ENCODE data around the gene ZER1. TPM values are rescaled to one million over a fixed set of nuclear protein-coding genes. Genes with fewer than 3 reads are reported as not detected.

ZER1 gene
- polyA plus RNA-seq, 3 donors, result 16.1 to 25.6 (median 18.0) TPM

DNA sequence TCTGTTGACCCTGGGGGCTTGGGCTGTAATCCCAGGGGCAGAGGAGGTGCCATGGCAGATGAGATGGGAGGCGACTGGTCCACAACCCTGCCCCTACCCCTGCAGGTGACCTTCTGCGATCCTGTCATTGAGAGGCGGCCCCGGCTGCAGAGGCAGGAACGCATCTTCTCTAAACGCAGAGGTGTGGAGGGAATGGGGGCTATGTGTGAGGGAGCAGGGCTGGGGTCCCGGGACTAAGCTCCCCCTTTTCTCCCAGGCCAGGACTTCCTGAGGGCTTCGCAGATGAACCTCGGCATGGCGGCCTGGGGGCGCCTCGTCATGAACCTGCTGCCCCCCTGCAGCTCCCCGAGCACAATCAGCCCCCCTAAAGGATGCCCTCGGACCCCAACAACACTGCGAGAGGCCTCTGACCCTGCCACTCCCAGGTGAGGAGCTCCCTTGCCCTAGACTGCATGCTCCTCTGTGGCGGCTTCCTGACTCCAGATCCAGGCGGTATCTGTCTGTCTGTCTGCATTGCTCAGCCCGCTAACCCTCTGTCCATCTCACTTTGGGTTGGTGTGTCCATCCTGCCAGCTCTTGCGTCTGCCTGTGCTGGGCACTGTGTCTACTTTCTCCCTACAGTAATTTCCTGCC, 57.7 kb downstream of the ZER1 start:
- H3K79me2 ChIP-seq (ENCODE audit: insufficient read depth, low read length), result no peaks in the 10 kb centered on the region
- H3K9ac ChIP-seq (ENCODE audit: insufficient read depth, low read length, poor library complexity, severe bottlenecking), result no peak overlapping the region
- peaks cover 0 to 1% (median 0%) of the 10 kb centered on the region in 3 donors for H3K27me3 Mint-ChIP-seq (ENCODE audit: low read depth in 3 of 3)
- no peaks in the 10 kb centered on the region for H3K36me3 ChIP-seq (replicated peaks in 1 of 2; ENCODE audit: control insufficient read depth in 1 of 2, insufficient read depth in 2 of 2, low read length in 2 of 2)
- no peaks in the 10 kb centered on the region for H3K27me3 ChIP-seq (ENCODE audit: control insufficient read depth in 2 of 2, insufficient read depth in 2 of 2, low read length in 2 of 2)
- TF ChIP-seq CTCF (IDR thresholded peaks at IDR 0.05), result no peak
- H3K4me1 Mint-ChIP-seq, result no peaks in the 10 kb centered on the region
- H3K4me3 ChIP-seq (replicated peaks in 1 of 3; ENCODE audit: low read depth in 2 of 3, low read length in 3 of 3), result no peak overlapping the region
- H3K4me2 ChIP-seq (replicated peaks; ENCODE audit: extremely low read depth, low read length, poor library complexity, severe bottlenecking), result no peak overlapping the region
- no peaks in the 10 kb centered on the region for H3K9me3 ChIP-seq (replicated peaks in 1 of 2; ENCODE audit: control insufficient read depth in 1 of 2, insufficient read depth in 1 of 2, low read length in 2 of 2)
- 98% methylated on average over 13 of the region's 19 CpGs for WGBS (ENCODE audit: insufficient coverage)
- H3K27ac Mint-ChIP-seq, result no peak overlapping the region
- no peak overlapping the region for H3K27ac ChIP-seq (ENCODE audit: low read depth in 1 of 2, low read length in 2 of 2)
- H3K9me3 Mint-ChIP-seq, result peaks cover 0 to 2% (median 0%) of the 10 kb centered on the region in 7 donors
- no peaks in the 10 kb centered on the region for H3K36me3 Mint-ChIP-seq
- no peaks in the 10 kb centered on the region for H3K4me1 ChIP-seq (ENCODE audit: control insufficient read depth in 1 of 2, insufficient read depth in 2 of 2, low read length in 2 of 2)
- no peak overlapping the region for H2AFZ ChIP-seq (ENCODE audit: insufficient read depth, low read depth, low read length, poor library complexity, severe bottlenecking)
- H4K20me1 ChIP-seq (ENCODE audit: insufficient read depth, low read length), result no peaks in the 10 kb centered on the region
- no peak overlapping the region for H3K4me3 Mint-ChIP-seq
- intact Hi-C loops (cut with micrococcal nuclease), result no loop called here
- no peak for DNase-seq

GRCh38 chr9:128713411-128713780, 58.3 kb downstream of the ZER1 start:
- DNase-seq, result no peak
- no peaks in the 10 kb centered on the region for H3K36me3 ChIP-seq (replicated peaks in 1 of 2; ENCODE audit: control insufficient read depth in 1 of 2, insufficient read depth in 2 of 2, low read length in 2 of 2)
- H3K9me3 ChIP-seq (replicated peaks in 1 of 2; ENCODE audit: control insufficient read depth in 1 of 2, insufficient read depth in 1 of 2, low read length in 2 of 2), result no peaks in the 10 kb centered on the region
- no peaks in the 10 kb centered on the region for H3K4me1 Mint-ChIP-seq
- no peaks in the 10 kb centered on the region for H3K27me3 ChIP-seq (ENCODE audit: control insufficient read depth in 2 of 2, insufficient read depth in 2 of 2, low read length in 2 of 2)
- intact Hi-C loops (cut with micrococcal nuclease), result no loop called here
- no peak for TF ChIP-seq CTCF (IDR thresholded peaks at IDR 0.05)
- H3K4me1 ChIP-seq (ENCODE audit: control insufficient read depth in 1 of 2, insufficient read depth in 2 of 2, low read length in 2 of 2), result no peaks in the 10 kb centered on the region
- no peak overlapping the region for H3K27ac Mint-ChIP-seq
- H3K36me3 Mint-ChIP-seq, result no peaks in the 10 kb centered on the region
- no peak overlapping the region for H3K27ac ChIP-seq (ENCODE audit: low read depth in 1 of 2, low read length in 2 of 2)
- H2AFZ ChIP-seq (ENCODE audit: insufficient read depth, low read depth, low read length, poor library complexity, severe bottlenecking), result no peak overlapping the region
- no peak overlapping the region for H3K9ac ChIP-seq (ENCODE audit: insufficient read depth, low read length, poor library complexity, severe bottlenecking)
- no peaks in the 10 kb centered on the region for H4K20me1 ChIP-seq (ENCODE audit: insufficient read depth, low read length)
- peaks cover 0 to 2% (median 0%) of the 10 kb centered on the region in 7 donors for H3K9me3 Mint-ChIP-seq
- 97% methylated on average over 11 of the region's 13 CpGs for WGBS (ENCODE audit: insufficient coverage)
- H3K4me2 ChIP-seq (replicated peaks; ENCODE audit: extremely low read depth, low read length, poor library complexity, severe bottlenecking), result no peak overlapping the region
- peaks cover 0 to 1% (median 0%) of the 10 kb centered on the region in 3 donors for H3K27me3 Mint-ChIP-seq (ENCODE audit: low read depth in 3 of 3)
- no peak overlapping the region for H3K4me3 Mint-ChIP-seq
- H3K4me3 ChIP-seq (replicated peaks in 1 of 3; ENCODE audit: low read depth in 2 of 3, low read length in 3 of 3), result no peak overlapping the region
- no peaks in the 10 kb centered on the region for H3K79me2 ChIP-seq (ENCODE audit: insufficient read depth, low read length)

Data from CD14-positive monocyte (primary cell).